ENCODE measurements around the gene AKR1C1.
"Not testable (repeated sequence)": the region's sequence is repeated elsewhere in the genome, so short reads cannot be mapped to it uniquely, and the experiment has no call there.

The AKR1C1 gene

GRCh38 chr10:4934391-4934987, 28.7 kb upstream of the AKR1C1 start:
- no peak for DNase-seq (ENCODE audit: low read depth in 2 of 2)
- TF ChIP-seq CTCF (IDR thresholded peaks at IDR 0.05; ENCODE audit: low read depth, low read length), result no peak
- H3K4me3 ChIP-seq (replicated peaks in 1 of 2; ENCODE audit: low read depth in 2 of 2, low read length in 2 of 2), result no peak overlapping the region

- no peak overlapping the region for H3K4me3 ChIP-seq (replicated peaks in 1 of 2; ENCODE audit: low read depth in 2 of 2, low read length in 2 of 2)
- no peak for DNase-seq (ENCODE audit: low read depth in 2 of 2)
- no peak for TF ChIP-seq CTCF (IDR thresholded peaks at IDR 0.05; ENCODE audit: low read depth, low read length)
Measured at GRCh38 chr10:4937346-4937745, 25.9 kb upstream of the AKR1C1 start.

GRCh38 chr10:4939224-4940072, 23.8 kb upstream of the AKR1C1 start:
- DNase-seq (ENCODE audit: low read depth in 2 of 2), result peak in 1 of 2 donors; percentile 59
- TF ChIP-seq CTCF (IDR thresholded peaks at IDR 0.05; ENCODE audit: low read depth, low read length), result no peak
- no peak overlapping the region for H3K4me3 ChIP-seq (replicated peaks in 1 of 2; ENCODE audit: low read depth in 2 of 2, low read length in 2 of 2)

- DNase-seq (ENCODE audit: low read depth in 2 of 2), result not testable (repeated sequence)
Measured at GRCh38 chr10:4940073-4940428, 23.2 kb upstream of the AKR1C1 start.

GRCh38 chr10:4940909-4941308, 22.3 kb upstream of the AKR1C1 start:
- DNase-seq (ENCODE audit: low read depth in 2 of 2); H3K4me3 ChIP-seq (replicated peaks in 1 of 2; ENCODE audit: low read depth in 2 of 2, low read length in 2 of 2): not testable (repeated sequence)

More at GRCh38 chr10:4940073-4940428, 23.2 kb upstream of the AKR1C1 start:
- H3K4me3 ChIP-seq (replicated peaks in 1 of 2; ENCODE audit: low read depth in 2 of 2, low read length in 2 of 2), result not testable (repeated sequence)

- no peak overlapping the region for H3K4me3 ChIP-seq (replicated peaks in 1 of 2; ENCODE audit: low read depth in 2 of 2, low read length in 2 of 2)
- TF ChIP-seq CTCF (IDR thresholded peaks at IDR 0.05; ENCODE audit: low read depth, low read length), result no peak
- DNase-seq (ENCODE audit: low read depth in 2 of 2), result peak in 1 of 2 donors; percentile 53
Measured at GRCh38 chr10:4941540-4942330, 21.5 kb upstream of the AKR1C1 start.

- not testable (repeated sequence) for H3K4me3 ChIP-seq (replicated peaks in 1 of 2; ENCODE audit: low read depth in 2 of 2, low read length in 2 of 2)
- peak; percentile 10 for TF ChIP-seq CTCF (IDR thresholded peaks at IDR 0.05; ENCODE audit: low read depth, low read length)
- DNase-seq (ENCODE audit: low read depth in 2 of 2), result peak; percentile 74 to 86
Measured at GRCh38 chr10:4942931-4943330, 20.3 kb upstream of the AKR1C1 start.

- not testable (repeated sequence) for DNase-seq (ENCODE audit: low read depth in 2 of 2); H3K4me3 ChIP-seq (replicated peaks in 1 of 2; ENCODE audit: low read depth in 2 of 2, low read length in 2 of 2)
Measured at GRCh38 chr10:4943416-4943815, 19.8 kb upstream of the AKR1C1 start.
